ENCODE measurements around the gene UMAD1.

GRCh38 chr7:7895754-7896153 is 255.2 kb downstream of the UMAD1 start:
- TF ChIP-seq, protein P1, sequence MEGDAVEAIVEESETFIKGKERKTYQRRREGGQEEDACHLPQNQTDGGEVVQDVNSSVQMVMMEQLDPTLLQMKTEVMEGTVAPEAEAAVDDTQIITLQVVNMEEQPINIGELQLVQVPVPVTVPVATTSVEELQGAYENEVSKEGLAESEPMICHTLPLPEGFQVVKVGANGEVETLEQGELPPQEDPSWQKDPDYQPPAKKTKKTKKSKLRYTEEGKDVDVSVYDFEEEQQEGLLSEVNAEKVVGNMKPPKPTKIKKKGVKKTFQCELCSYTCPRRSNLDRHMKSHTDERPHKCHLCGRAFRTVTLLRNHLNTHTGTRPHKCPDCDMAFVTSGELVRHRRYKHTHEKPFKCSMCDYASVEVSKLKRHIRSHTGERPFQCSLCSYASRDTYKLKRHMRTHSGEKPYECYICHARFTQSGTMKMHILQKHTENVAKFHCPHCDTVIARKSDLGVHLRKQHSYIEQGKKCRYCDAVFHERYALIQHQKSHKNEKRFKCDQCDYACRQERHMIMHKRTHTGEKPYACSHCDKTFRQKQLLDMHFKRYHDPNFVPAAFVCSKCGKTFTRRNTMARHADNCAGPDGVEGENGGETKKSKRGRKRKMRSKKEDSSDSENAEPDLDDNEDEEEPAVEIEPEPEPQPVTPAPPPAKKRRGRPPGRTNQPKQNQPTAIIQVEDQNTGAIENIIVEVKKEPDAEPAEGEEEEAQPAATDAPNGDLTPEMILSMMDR (IDR thresholded peaks at IDR 0.05), result no peak
- TF ChIP-seq POLR2A (IDR thresholded peaks at IDR 0.05), result no peak

Measured in heart left ventricle (tissue), 13 donors.